Umbilical cord (tissue), 2 donors: Measurements from ENCODE around the gene MS4A4A. TPM values are rescaled to one million over a fixed set of nuclear protein-coding genes. Genes with fewer than 3 reads are reported as not detected.

ENCODE experiments used
- DNase-seq: peaks from one replicate; pipeline ENCODE4 v3.0.0-alpha.2; 2015; ENCODE audit warnings: low spot score
- total RNA-seq: library from RNA; depleted of rRNA; stranded (reverse); fragments of >200 nt; gene quantifications from one replicate; pipeline ENCODE4 v1.2.3, GENCODE V29; 2014; ENCODE audit warnings: low replicate concordance; ENCODE audit not compliant: insufficient read depth

The MS4A4A gene
- total RNA-seq, 1 donor from 2014 or later = 11.6 TPM

DNA sequence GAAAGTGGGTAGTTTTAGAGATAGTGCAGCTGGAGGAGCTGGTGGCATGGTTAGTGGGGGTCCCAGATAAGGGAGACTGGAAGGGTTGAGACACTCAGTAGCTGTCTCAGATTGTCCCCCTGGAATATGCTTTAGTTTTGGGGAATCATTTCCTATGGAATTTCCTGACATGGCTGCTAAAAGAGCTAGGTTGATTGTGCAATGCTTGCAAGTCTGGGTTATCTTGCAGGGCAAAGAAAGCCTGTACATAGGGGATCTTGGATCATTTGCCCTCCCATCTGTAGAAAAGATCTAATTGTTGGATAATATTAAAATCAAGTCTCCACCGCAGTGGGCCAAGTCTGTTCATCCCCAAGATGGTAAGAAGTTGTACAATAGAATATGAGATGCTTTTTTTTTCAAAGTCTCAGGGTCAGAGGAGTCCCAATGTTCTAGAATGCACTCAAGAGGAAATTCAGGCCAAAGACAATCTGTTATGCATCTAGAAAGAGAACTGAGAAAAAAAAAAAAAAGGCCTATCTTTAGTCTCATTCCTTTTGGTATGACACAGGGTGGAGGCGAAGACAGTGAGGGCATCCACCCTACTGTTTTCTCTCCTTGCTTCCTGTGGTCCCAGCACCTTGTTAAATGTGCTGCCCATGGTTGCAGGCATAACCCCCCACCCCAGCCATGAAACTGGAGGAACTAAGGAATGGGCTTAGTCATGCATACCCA is 66.8 kb downstream of the MS4A4A start:
- no peak for DNase-seq

DNA sequence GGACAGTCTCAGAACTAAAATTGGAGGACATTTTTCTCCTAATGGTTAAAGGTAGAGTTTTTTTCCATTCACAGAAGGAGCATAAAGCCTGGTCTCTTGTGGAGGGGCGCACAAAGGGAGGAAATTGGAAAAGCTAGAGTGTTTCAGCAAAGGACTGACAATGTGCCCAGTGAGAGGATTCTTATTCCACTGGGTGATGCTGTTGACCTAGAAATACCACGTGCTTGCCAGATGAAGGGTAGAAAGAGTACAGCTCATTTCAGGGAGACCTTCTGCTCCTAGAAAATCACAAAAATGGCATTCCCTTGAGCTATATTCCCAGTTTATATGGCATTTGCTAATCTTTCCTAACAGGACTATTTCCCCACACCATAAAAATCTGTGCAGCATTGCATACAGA is 67.7 kb downstream of the MS4A4A start:
- no peak for DNase-seq

DNA sequence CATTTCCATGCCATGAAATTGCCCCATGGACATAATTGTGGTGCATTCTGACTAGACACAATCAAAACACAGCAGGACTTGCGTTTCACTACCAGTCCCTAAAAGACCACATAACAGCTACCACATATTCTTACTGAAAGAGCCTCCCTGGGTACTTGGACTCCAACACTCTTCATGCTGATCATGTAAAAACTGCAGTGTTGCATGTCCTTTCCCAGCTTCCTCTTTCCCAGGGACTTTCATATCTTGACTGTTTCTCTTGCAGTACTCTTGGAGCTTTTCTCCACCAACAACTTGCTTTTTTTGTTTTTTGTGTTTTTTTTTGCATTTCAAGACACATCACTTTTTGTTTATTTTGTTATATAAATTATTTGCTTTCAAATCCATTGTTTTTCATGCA is 69.5 kb downstream of the MS4A4A start:
- DNase-seq = no peak

DNA sequence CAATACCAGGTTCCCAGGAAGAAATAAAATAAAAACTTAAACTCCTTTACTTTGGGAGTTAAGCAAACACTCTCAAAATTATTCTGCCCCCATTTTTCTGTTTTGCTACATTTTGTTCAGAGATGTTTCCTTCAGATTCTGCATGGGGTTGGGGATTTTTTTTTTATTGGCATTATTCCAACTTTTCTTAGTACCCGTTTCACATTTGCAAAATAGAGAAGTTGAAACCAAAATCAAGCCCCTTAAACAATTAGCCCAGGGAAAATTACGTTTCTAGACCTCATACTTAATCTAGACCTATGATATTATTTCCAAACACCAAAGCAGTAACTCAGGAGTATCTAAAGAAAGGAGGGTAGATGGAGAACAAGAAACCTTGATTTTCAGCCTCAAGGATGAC is 77.3 kb downstream of the MS4A4A start:
- no peak for DNase-seq

Other genes with a start within 250 kb of the MS4A4A start
- gene OOSP2, start 240.3 kb upstream of the MS4A4A start, total RNA-seq = 3.4 TPM
- 7.2 TPM for gene MS4A3, start 224.0 kb upstream of the MS4A4A start, total RNA-seq
- 7.0 TPM for gene MS4A2, start 192.0 kb upstream of the MS4A4A start, total RNA-seq
- gene MS4A6A, start 97.6 kb upstream of the MS4A4A start, total RNA-seq = 41.7 TPM
- not detected for gene MS4A4E, start 37.5 kb upstream of the MS4A4A start, total RNA-seq
- not detected for gene MS4A6E, start 46.6 kb downstream of the MS4A4A start, total RNA-seq
- gene MS4A7, start 97.9 kb downstream of the MS4A4A start, total RNA-seq = 14.9 TPM
- gene MS4A14, start 115.8 kb downstream of the MS4A4A start, total RNA-seq = 2.4 TPM
- not detected for gene MS4A5, start 148.9 kb downstream of the MS4A4A start, total RNA-seq
- gene MS4A1, start 175.2 kb downstream of the MS4A4A start, total RNA-seq = 6.0 TPM
- gene MS4A12, start 212.1 kb downstream of the MS4A4A start, total RNA-seq = not detected
- 2.2 TPM for gene MS4A13, start 234.7 kb downstream of the MS4A4A start, total RNA-seq